H9 (cell line): ENCODE data around the gene PPARD. TPM values are rescaled to one million over a fixed set of nuclear protein-coding genes. Genes with fewer than 3 reads are reported as not detected.

Experiments
- DNase-seq: peaks from one replicate; pipeline ENCODE4 v3.0.0-alpha.2; 2017
- H2AFZ ChIP-seq: one replicate; pipeline ENCODE4 v1.6.1; 2013; ENCODE audit warnings: mild to moderate bottlenecking, low read length, control low read depth, moderate library complexity
- H2AK5ac ChIP-seq: 2 replicates; pipeline ENCODE4 v1.6.1; 2013; ENCODE audit warnings: low read length, control low read depth, mixed read lengths; ENCODE audit not compliant: insufficient read length
- H2BK120ac ChIP-seq: one replicate; pipeline ENCODE4 v1.6.1; 2013; ENCODE audit warnings: low read depth, mild to moderate bottlenecking, low read length, control low read depth, inconsistent platforms; ENCODE audit not compliant: poor library complexity, severe bottlenecking
- H2BK12ac ChIP-seq: 2 replicates; pipeline ENCODE4 v1.6.1; 2013; ENCODE audit warnings: low read length, control low read depth, mixed read lengths, low read depth; ENCODE audit not compliant: insufficient read length
- H2BK15ac ChIP-seq: 2 replicates; pipeline ENCODE4 v1.6.1; 2013; ENCODE audit warnings: low read depth, low read length, control low read depth
- H2BK20ac ChIP-seq: one replicate; pipeline ENCODE4 v1.6.1; 2013; ENCODE audit warnings: low read depth, mild to moderate bottlenecking, low read length, control low read depth, inconsistent platforms; ENCODE audit not compliant: poor library complexity, severe bottlenecking
- H2BK5ac ChIP-seq: 2 replicates; pipeline ENCODE4 v1.6.1; 2013; ENCODE audit warnings: low read length, control low read depth, mixed read lengths; ENCODE audit not compliant: insufficient read length
- H3K14ac ChIP-seq: 2 replicates; pipeline ENCODE4 v1.6.1; 2013; ENCODE audit warnings: low read length, control low read depth; ENCODE audit not compliant: insufficient read depth
- H3K18ac ChIP-seq: 2 replicates; pipeline ENCODE4 v1.6.1; 2013; ENCODE audit warnings: low read depth, mild to moderate bottlenecking, mixed read lengths, low read length, control low read depth; ENCODE audit not compliant: insufficient read length
- H3K23ac ChIP-seq: 2 replicates; pipeline ENCODE4 v1.6.1; 2013; ENCODE audit warnings: low read length, control low read depth, mixed read lengths, low read depth; ENCODE audit not compliant: insufficient read length
- H3K23me2 ChIP-seq: 2 replicates; pipeline ENCODE4 v1.6.1; 2013; ENCODE audit warnings: low read depth, mild to moderate bottlenecking, mixed read lengths, low read length, control low read depth; ENCODE audit not compliant: insufficient read length, poor library complexity, severe bottlenecking
- H3K27ac ChIP-seq: 2 replicates; pipeline ENCODE4 v1.5.1; 2013; ENCODE audit warnings: low read length, control low read depth, mixed read lengths, low read depth; ENCODE audit not compliant: insufficient read length
- H3K27me3 ChIP-seq: 2 replicates; pipeline ENCODE4 v1.6.1; 2013; ENCODE audit warnings: low read length, control low read depth, inconsistent platforms; ENCODE audit not compliant: insufficient read depth
- H3K4ac ChIP-seq: 2 replicates; pipeline ENCODE4 v1.6.1; 2013; ENCODE audit warnings: low read depth, mild to moderate bottlenecking, control low read depth, inconsistent platforms, low read length, moderate library complexity
- H3K4me1 ChIP-seq: 2 replicates; pipeline ENCODE4 v1.6.1; 2013; ENCODE audit warnings: low read length, control low read depth, inconsistent platforms; ENCODE audit not compliant: insufficient read depth
- H3K4me2 ChIP-seq: 2 replicates; pipeline ENCODE4 v1.6.1; 2013; ENCODE audit warnings: low read length, control low read depth, mixed read lengths; ENCODE audit not compliant: insufficient read length, insufficient read depth
- H3K56ac ChIP-seq: 2 replicates; pipeline ENCODE4 v1.6.1; 2013; ENCODE audit warnings: low read depth, mild to moderate bottlenecking, mixed read lengths, low read length, control low read depth; ENCODE audit not compliant: insufficient read length
- H3K79me1 ChIP-seq: 2 replicates; pipeline ENCODE4 v1.6.1; 2013; ENCODE audit warnings: low read depth, mild to moderate bottlenecking, moderate library complexity, low read length, control low read depth, inconsistent platforms; ENCODE audit not compliant: insufficient read depth, poor library complexity, severe bottlenecking
- H3K79me2 ChIP-seq: 2 replicates; pipeline ENCODE4 v1.6.1; 2013; ENCODE audit warnings: low read length, control low read depth, inconsistent platforms; ENCODE audit not compliant: insufficient read depth
- H3K9ac ChIP-seq: 2 replicates; pipeline ENCODE4 v1.6.1; 2013; ENCODE audit warnings: low read length, control low read depth, mixed read lengths; ENCODE audit not compliant: insufficient read length; ENCODE audit errors: extremely low read depth
- H3K9me3 ChIP-seq: one replicate; pipeline ENCODE4 v1.6.1; 2013; ENCODE audit warnings: low read depth, low read length, inconsistent platforms; ENCODE audit not compliant: control insufficient read depth
- H3T11ph ChIP-seq: one replicate; pipeline ENCODE4 v1.6.1; 2013; ENCODE audit warnings: mild to moderate bottlenecking, low read length, control low read depth, inconsistent platforms
- H4K20me1 ChIP-seq: one replicate; pipeline ENCODE4 v1.6.1; 2013; ENCODE audit not compliant: control insufficient read depth, insufficient read length, insufficient read depth
- H4K5ac ChIP-seq: 2 replicates; pipeline ENCODE4 v1.6.1; 2013; ENCODE audit warnings: low read depth, mild to moderate bottlenecking, mixed read lengths, low read length, control low read depth; ENCODE audit not compliant: insufficient read length
- H4K8ac ChIP-seq: replicated peaks from 2 replicates; pipeline ENCODE4 v1.6.1; 2013; ENCODE audit warnings: low read length, control low read depth, mixed read lengths, low read depth; ENCODE audit not compliant: insufficient read length
- H4K91ac ChIP-seq: 2 replicates; pipeline ENCODE4 v1.6.1; 2013; ENCODE audit warnings: low read depth, mild to moderate bottlenecking, moderate library complexity, mixed read lengths, low read length, control low read depth; ENCODE audit not compliant: insufficient read length
- H3K27ac Mint-ChIP-seq, 3 experiments: 2 replicates in 2 of 3; 3 replicates in 1 of 3; pipeline ENCODE4 v1.8.0; 2020 to 2021; ENCODE audit warnings: mixed read lengths in 3 of 3, mild to moderate bottlenecking in 1 of 3, moderate library complexity in 1 of 3
- H3K27me3 Mint-ChIP-seq: 2 replicates; pipeline ENCODE4 v1.8.0; 2021; ENCODE audit warnings: low read depth, mild to moderate bottlenecking, moderate library complexity, mixed read lengths
- H3K36me3 Mint-ChIP-seq, 3 experiments: 2 replicates in 2 of 3; 3 replicates in 1 of 3; pipeline ENCODE4 v1.8.0; 2020 to 2021; ENCODE audit warnings: low read depth in 3 of 3, mixed read lengths in 3 of 3; ENCODE audit not compliant: insufficient read depth in 1 of 3
- H3K4me1 Mint-ChIP-seq, 2 experiments: 2 replicates each; pipeline ENCODE4 v1.8.0; 2020; ENCODE audit warnings: mixed read lengths in 2 of 2
- H3K4me3 Mint-ChIP-seq, 2 experiments: 2 replicates in 1 of 2; 3 replicates in 1 of 2; pipeline ENCODE4 v1.8.0; 2020 to 2021; ENCODE audit warnings: mild to moderate bottlenecking in 2 of 2, mixed read lengths in 2 of 2, moderate library complexity in 1 of 2
- H3K9me3 Mint-ChIP-seq, 2 experiments: 2 replicates in 1 of 2; 3 replicates in 1 of 2; pipeline ENCODE4 v1.8.0; 2020; ENCODE audit warnings: mild to moderate bottlenecking in 2 of 2, mixed read lengths in 2 of 2, moderate library complexity in 1 of 2
- CTCF ChIP-seq: fragments of 200-600 bp; sonication (generic); conservative IDR thresholded peaks from 3 replicates; pipeline ENCODE4 v1.8.0; 2021; ENCODE audit warnings: antibody characterized with exemption, mild to moderate bottlenecking
- WGBS: extraction: QIAGEN DNeasy Blood & Tissue Kit; methylation state at CpG from one replicate; pipeline ENCODE4 v1.1.7; 2013; ENCODE audit warnings: missing lambda C conversion rate, low lambda C conversion rate, mixed read lengths; ENCODE audit not compliant: insufficient read length; ENCODE audit errors: extremely low coverage; 5-methylcytosine and 5-hydroxymethylcytosine counted together
- total RNA-seq: library from RNA; stranded (reverse); gene quantifications from 2 replicates; pipeline ENCODE4 v1.2.1, GENCODE V29; 2021

PPARD gene
- total RNA-seq, 1 experiment from 2014 or later, result 11.7 TPM

GRCh38 chr6:35474942-35475570 lies 132.7 kb downstream of the PPARD start:
- peaks cover 18 to 35% of the 10 kb centered on the region in 2 experiments for H3K4me1 Mint-ChIP-seq
- no peak for TF ChIP-seq CTCF
- H3K9me3 ChIP-seq, result no peaks in the 10 kb centered on the region
- H3K79me1 ChIP-seq, result no peaks in the 10 kb centered on the region
- H4K5ac ChIP-seq, result no peak overlapping the region
- H3K27ac ChIP-seq, result no peak overlapping the region
- H3K4me1 ChIP-seq, result 0 out of 2 replicates have a peak, but pooled peaks cover 3% of the 10 kb centered on the region
- no peak overlapping the region for H3K4me2 ChIP-seq
- DNase-seq, result no peak
- H3K23me2 ChIP-seq, result peaks cover 4% of the 10 kb centered on the region
- no peak overlapping the region for H2AFZ ChIP-seq
- H2BK120ac ChIP-seq, result no peak overlapping the region
- no peak overlapping the region for H3K4ac ChIP-seq
- no peak overlapping the region for H3K9ac ChIP-seq
- H3K4me3 Mint-ChIP-seq, result no peak overlapping the region; a peak in 1 of 5 replicates
- H3K18ac ChIP-seq, result no peak overlapping the region
- H2BK5ac ChIP-seq, result no peak overlapping the region
- H3T11ph ChIP-seq, result no peak overlapping the region
- no peak overlapping the region for H3K56ac ChIP-seq
- no peak overlapping the region for H4K8ac ChIP-seq
- no peaks in the 10 kb centered on the region for H4K20me1 ChIP-seq
- no peak overlapping the region for H4K91ac ChIP-seq
- peaks cover 31 to 77% (median 68%) of the 10 kb centered on the region in 3 experiments for H3K36me3 Mint-ChIP-seq
- H2BK15ac ChIP-seq, result no peak overlapping the region
- no peak overlapping the region for H3K14ac ChIP-seq
- peak overlapping the region in 2 of 3 experiments; percentile 34 to 42; a peak in 2 of 7 replicates for H3K27ac Mint-ChIP-seq
- H2BK12ac ChIP-seq, result no peak overlapping the region
- no peak overlapping the region for H3K23ac ChIP-seq
- peaks cover 1% of the 10 kb centered on the region; the same call in 1 of the 2 replicates for H3K27me3 Mint-ChIP-seq
- peaks cover under 1% of the 10 kb centered on the region; the same call in 1 of the 2 replicates for H3K79me2 ChIP-seq
- H2BK20ac ChIP-seq, result no peak overlapping the region
- no peaks in the 10 kb centered on the region for H3K27me3 ChIP-seq
- 0 out of 5 replicates have a peak, but pooled peaks cover 0 to 2% of the 10 kb centered on the region in 2 experiments for H3K9me3 Mint-ChIP-seq
- whole genome bisulfite sequencing, result no CpG with 5 or more reads among the region's 20 CpGs
- no peak overlapping the region for H2AK5ac ChIP-seq
